Measurements from ENCODE around the gene LAPTM4A. TPM values are rescaled to one million over a fixed set of nuclear protein-coding genes. Genes with fewer than 3 reads are reported as not detected.
"Not testable (repeated sequence)": the region's sequence is repeated elsewhere in the genome, so short reads cannot be mapped to it uniquely, and the experiment has no call there.

Gene LAPTM4A
- total RNA-seq, 1 experiment from 2014 or later, result 125 TPM

GRCh38 chr2:20082812-20083211 lies 31.4 kb upstream of the LAPTM4A start:
- not testable (repeated sequence) for BruUV-seq (replicated peaks)

GRCh38 chr2:20081841-20082240 lies 30.4 kb upstream of the LAPTM4A start:
- ChIA-PET CTCF (no interaction called here), POLR2A (ENCODE audit: unreplicated experiment) (interaction anchor here (0.6 to 0.7 kb wide), 2 partner anchors 16 to 458 kb away, joined by 3 to 6 read pairs; no protein-coding TSS in a partner anchor)
- intact Hi-C loops (cut with micrococcal nuclease; ENCODE audit: unreplicated experiment), result no loop called here
- H3K4me2 ChIP-seq, result peak overlapping the region; percentile 21
- H3K9me3 ChIP-seq (ENCODE audit: insufficient read depth, low read depth), result no peaks in the 10 kb centered on the region
- no peaks in the 10 kb centered on the region for H3K36me3 ChIP-seq (ENCODE audit: low read depth)
- H3K79me2 ChIP-seq (ENCODE audit: low read depth), result no peaks in the 10 kb centered on the region
- no TSS peak for BruUV-seq (replicated peaks)
- H3K27me3 ChIP-seq (ENCODE audit: insufficient read depth, low read depth), result no peaks in the 10 kb centered on the region
- TF ChIP-seq EZH2 (IDR thresholded peaks at IDR 0.05; ENCODE audit: low read depth) (no peak), CTCF (conservative IDR thresholded peaks at IDR 0.05) (no peak)
- no peak for DNase-seq
- no peaks in the 10 kb centered on the region for H3F3A ChIP-seq (ENCODE audit: insufficient read depth, low read depth)
- no peak overlapping the region for H2AFZ ChIP-seq
- H3K4me1 ChIP-seq (replicated peaks; ENCODE audit: insufficient read depth), result peaks cover 52% of the 10 kb centered on the region
- H3K9me2 ChIP-seq (ENCODE audit: insufficient read depth), result no peaks in the 10 kb centered on the region
- H3K4me3 ChIP-seq, result no peak overlapping the region
- H4K20me1 ChIP-seq (ENCODE audit: insufficient read depth), result no peaks in the 10 kb centered on the region
- peak overlapping the region; percentile 47 for H3K27ac ChIP-seq

More at GRCh38 chr2:20082812-20083211, 31.4 kb upstream of the LAPTM4A start:
- H3K79me2 ChIP-seq (ENCODE audit: low read depth); intact Hi-C loops (cut with micrococcal nuclease; ENCODE audit: unreplicated experiment); H3K36me3 ChIP-seq (ENCODE audit: low read depth); H3K9me2 ChIP-seq (ENCODE audit: insufficient read depth); POLR2A ChIA-PET (ENCODE audit: unreplicated experiment); H4K20me1 ChIP-seq (ENCODE audit: insufficient read depth); H3K4me3 ChIP-seq; H3K9me3 ChIP-seq (ENCODE audit: insufficient read depth, low read depth); DNase-seq; H3F3A ChIP-seq (ENCODE audit: insufficient read depth, low read depth); H2AFZ ChIP-seq; H3K27me3 ChIP-seq (ENCODE audit: insufficient read depth, low read depth): not testable (repeated sequence)
- Histone ChIP-seq H3K4me1 (replicated peaks; ENCODE audit: insufficient read depth) (peaks cover 50% of the 10 kb centered on the region), H3K27ac (peak overlapping the region; percentile 51), H3K4me2 (0 out of 2 replicates have a peak overlapping the region, but pooled peaks have one; percentile 21)
- CTCF ChIA-PET, result interaction anchor here (0.6 kb wide), 1 partner anchor 67 kb away, joined by 3 read pairs; no protein-coding TSS in a partner anchor

- H3F3A ChIP-seq (ENCODE audit: insufficient read depth, low read depth), result no peaks in the 10 kb centered on the region
- H3K4me2 ChIP-seq, result no peak overlapping the region
- H4K20me1 ChIP-seq (ENCODE audit: insufficient read depth), result no peaks in the 10 kb centered on the region
- H3K9me3 ChIP-seq (ENCODE audit: insufficient read depth, low read depth), result no peaks in the 10 kb centered on the region
- ChIA-PET CTCF (no interaction called here), POLR2A (ENCODE audit: unreplicated experiment) (no interaction called here)
- no peak for TF ChIP-seq CTCF (conservative IDR thresholded peaks at IDR 0.05)
- no peak for TF ChIP-seq EZH2 (IDR thresholded peaks at IDR 0.05; ENCODE audit: low read depth)
- H3K27ac ChIP-seq, result no peak overlapping the region
- no peak overlapping the region for H3K4me3 ChIP-seq
- H2AFZ ChIP-seq, result no peak overlapping the region
- H3K4me1 ChIP-seq (replicated peaks; ENCODE audit: insufficient read depth), result peaks cover 48% of the 10 kb centered on the region
- intact Hi-C loops (cut with micrococcal nuclease; ENCODE audit: unreplicated experiment), result no loop called here
- DNase-seq, result no peak
- no peaks in the 10 kb centered on the region for H3K9me2 ChIP-seq (ENCODE audit: insufficient read depth)
- BruUV-seq (replicated peaks), result no TSS peak
- H3K27me3 ChIP-seq (ENCODE audit: insufficient read depth, low read depth), result no peaks in the 10 kb centered on the region
- no peaks in the 10 kb centered on the region for H3K79me2 ChIP-seq (ENCODE audit: low read depth)
- H3K36me3 ChIP-seq (ENCODE audit: low read depth), result no peaks in the 10 kb centered on the region
Observed at GRCh38 chr2:20080839-20081415, 29.5 kb upstream of the LAPTM4A start.

GRCh38 chr2:20080428-20080827 lies 29.0 kb upstream of the LAPTM4A start:
- H3F3A ChIP-seq (ENCODE audit: insufficient read depth, low read depth), result no peaks in the 10 kb centered on the region
- no peaks in the 10 kb centered on the region for H4K20me1 ChIP-seq (ENCODE audit: insufficient read depth)
- H3K27ac ChIP-seq, result no peak overlapping the region
- BruUV-seq (replicated peaks), result no TSS peak
- no peaks in the 10 kb centered on the region for H3K79me2 ChIP-seq (ENCODE audit: low read depth)
- CTCF ChIA-PET, result no interaction called here
- intact Hi-C loops (cut with micrococcal nuclease; ENCODE audit: unreplicated experiment), result no loop called here
- DNase-seq, result no peak
- H3K4me1 ChIP-seq (replicated peaks; ENCODE audit: insufficient read depth), result peaks cover 43% of the 10 kb centered on the region
- POLR2A ChIA-PET (ENCODE audit: unreplicated experiment), result no interaction called here
- H3K9me2 ChIP-seq (ENCODE audit: insufficient read depth), result no peaks in the 10 kb centered on the region
- H2AFZ ChIP-seq, result no peak overlapping the region
- H3K9me3 ChIP-seq (ENCODE audit: insufficient read depth, low read depth), result no peaks in the 10 kb centered on the region
- H3K4me3 ChIP-seq, result no peak overlapping the region
- no peak for TF ChIP-seq CTCF (conservative IDR thresholded peaks at IDR 0.05)
- TF ChIP-seq EZH2 (IDR thresholded peaks at IDR 0.05; ENCODE audit: low read depth), result no peak
- no peaks in the 10 kb centered on the region for H3K27me3 ChIP-seq (ENCODE audit: insufficient read depth, low read depth)
- H3K4me2 ChIP-seq, result no peak overlapping the region
- H3K36me3 ChIP-seq (ENCODE audit: low read depth), result no peaks in the 10 kb centered on the region

All from PC-9 (cell line).